HUES6 (cell line): ENCODE measurements around the gene CCDC127.

Source experiments
- H3K27ac ChIP-seq: 2 replicates; pipeline ENCODE4 v1.7.0; 2013; ENCODE audit warnings: low read depth, mild to moderate bottlenecking, low read length, inconsistent platforms
- H3K27me3 ChIP-seq: 2 replicates; pipeline ENCODE4 v1.6.1; 2013; ENCODE audit warnings: low read length; ENCODE audit not compliant: control insufficient read depth, insufficient read depth
- H3K36me3 ChIP-seq: 2 replicates; pipeline ENCODE4 v1.6.1; 2013; ENCODE audit warnings: low read length; ENCODE audit not compliant: control insufficient read depth, insufficient read depth
- H3K4me1 ChIP-seq: 2 replicates; pipeline ENCODE4 v1.6.1; 2013; ENCODE audit warnings: low read length; ENCODE audit not compliant: control insufficient read depth, insufficient read depth
- H3K4me3 ChIP-seq: 2 replicates; pipeline ENCODE4 v1.5.1; 2013; ENCODE audit warnings: low read depth, low read length
- H3K9ac ChIP-seq: one replicate; pipeline ENCODE4 v1.6.1; 2013; ENCODE audit warnings: mild to moderate bottlenecking, low read length
- H3K9me3 ChIP-seq: 2 replicates; pipeline ENCODE4 v1.6.1; 2013; ENCODE audit warnings: low read depth, low read length; ENCODE audit not compliant: control insufficient read depth, insufficient read depth

The CCDC127 gene

DNA sequence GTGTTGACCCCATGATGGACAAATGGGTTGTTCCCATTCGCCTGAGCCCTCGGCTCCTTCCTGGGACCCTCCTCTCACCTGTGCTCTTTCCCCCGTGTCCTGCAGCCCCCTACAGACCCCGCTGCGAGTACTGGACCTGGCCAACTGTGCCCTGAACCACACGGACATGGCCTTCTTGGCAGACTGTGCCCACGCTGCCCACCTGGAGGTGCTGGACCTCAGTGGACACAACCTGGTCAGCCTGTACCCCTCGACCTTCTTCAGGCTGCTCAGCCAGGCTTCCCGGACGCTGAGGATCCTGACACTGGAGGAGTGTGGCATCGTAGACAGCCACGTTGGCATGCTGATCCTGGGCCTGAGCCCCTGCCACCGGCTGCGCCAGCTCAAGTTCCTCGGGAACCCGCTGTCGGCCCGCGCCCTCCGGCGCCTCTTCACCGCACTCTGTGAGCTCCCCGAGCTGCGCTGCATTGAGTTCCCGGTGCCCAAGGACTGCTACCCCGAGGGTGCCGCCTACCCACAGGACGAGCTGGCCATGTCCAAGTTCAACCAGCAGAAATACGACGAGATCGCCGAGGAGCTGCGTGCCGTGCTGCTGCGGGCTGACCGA, 23.2 kb downstream of the CCDC127 start:
- no peaks in the 10 kb centered on the region for H3K27me3 ChIP-seq
- no peaks in the 10 kb centered on the region for H3K4me1 ChIP-seq
- no peak overlapping the region for H3K27ac ChIP-seq
- H3K9me3 ChIP-seq: no peaks in the 10 kb centered on the region
- H3K36me3 ChIP-seq: no peaks in the 10 kb centered on the region
- H3K4me3 ChIP-seq: no peak overlapping the region
- H3K9ac ChIP-seq: no peak overlapping the region

DNA sequence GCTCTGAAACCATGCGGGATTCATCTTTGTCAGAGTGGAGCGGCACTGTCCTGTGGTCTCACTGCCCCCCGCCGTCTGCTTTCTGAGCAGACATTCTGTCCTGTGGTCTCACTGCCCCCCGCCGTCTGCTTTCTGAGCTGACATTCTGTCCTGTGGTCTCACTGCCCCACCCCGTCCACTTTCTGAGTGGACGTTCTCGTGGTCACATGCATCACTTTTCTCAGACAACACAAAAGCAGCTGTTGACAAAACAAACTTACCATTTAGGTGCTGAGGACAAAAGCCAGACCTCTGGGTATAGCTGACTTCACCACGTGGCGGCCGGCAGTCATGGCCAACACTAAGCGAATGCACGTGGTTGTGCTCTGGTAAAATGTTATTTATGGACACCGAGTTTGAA, 23.9 kb downstream of the CCDC127 start:
- no peaks in the 10 kb centered on the region for H3K4me1 ChIP-seq
- no peaks in the 10 kb centered on the region for H3K27me3 ChIP-seq
- H3K9me3 ChIP-seq: no peaks in the 10 kb centered on the region
- H3K9ac ChIP-seq: no peak overlapping the region
- H3K4me3 ChIP-seq: no peak overlapping the region
- H3K27ac ChIP-seq: no peak overlapping the region
- H3K36me3 ChIP-seq: no peaks in the 10 kb centered on the region

DNA sequence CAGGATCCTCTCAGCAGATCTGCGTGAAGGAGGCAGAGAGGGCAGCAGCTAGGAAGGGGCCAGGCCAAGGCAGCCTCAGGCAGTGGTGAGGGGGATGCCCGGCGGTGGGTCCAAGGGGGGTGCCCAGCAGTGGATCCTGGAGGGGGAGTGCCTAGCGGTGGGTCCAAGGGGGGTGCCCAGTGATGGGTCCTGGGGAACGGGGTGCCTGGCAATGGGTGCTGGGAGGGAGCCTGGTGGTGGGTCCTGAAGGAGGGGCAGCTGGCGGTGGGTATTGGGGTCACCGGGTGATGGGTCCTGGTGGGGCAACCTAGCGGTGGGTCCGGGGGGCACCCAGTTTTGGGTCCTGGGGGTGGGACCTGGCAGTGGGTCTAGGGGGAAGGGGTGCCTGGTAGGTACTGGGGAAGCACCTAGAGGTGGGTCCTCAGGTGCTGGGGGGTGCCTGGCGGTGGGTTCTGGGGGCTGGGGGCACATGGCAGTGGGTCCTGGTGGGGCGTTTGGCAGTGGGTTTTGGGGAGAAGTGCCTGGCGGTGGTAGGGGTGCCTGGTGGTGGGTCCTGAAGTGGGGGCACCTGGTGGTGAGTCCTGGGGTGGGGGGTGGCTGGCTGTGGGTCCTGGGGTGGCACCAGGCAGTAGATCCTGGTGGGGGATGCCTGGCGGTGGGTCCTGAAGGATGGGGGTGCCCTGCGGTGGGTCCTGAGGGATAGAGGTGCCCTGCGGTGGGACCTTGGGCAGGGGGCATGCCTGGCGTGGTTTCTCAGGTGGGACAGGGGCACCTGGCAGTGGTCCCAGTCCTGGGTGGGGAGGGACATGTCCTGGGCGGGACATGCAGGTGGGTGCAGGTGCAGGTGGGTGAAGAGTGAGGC, 24.8 kb downstream of the CCDC127 start:
- H3K4me1 ChIP-seq: peaks cover 6% of the 10 kb centered on the region
- no peak overlapping the region for H3K9ac ChIP-seq
- H3K27ac ChIP-seq: no peak overlapping the region
- no peaks in the 10 kb centered on the region for H3K27me3 ChIP-seq
- no peaks in the 10 kb centered on the region for H3K36me3 ChIP-seq
- H3K4me3 ChIP-seq: no peak overlapping the region
- no peaks in the 10 kb centered on the region for H3K9me3 ChIP-seq

DNA sequence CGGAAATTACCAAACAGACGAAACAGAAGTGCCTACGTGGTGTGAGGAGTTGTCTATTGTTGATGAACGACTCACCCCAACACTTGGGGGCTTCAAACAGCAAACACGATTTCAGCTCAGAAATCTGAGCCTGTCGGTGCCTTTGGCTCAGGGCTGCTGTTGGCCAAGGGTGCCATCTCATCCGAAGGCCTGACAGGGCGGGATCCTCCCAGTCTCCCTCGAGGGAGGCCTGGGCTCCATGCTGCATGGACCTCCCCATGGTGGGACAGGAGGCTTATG, 25.3 kb downstream of the CCDC127 start:
- H3K27me3 ChIP-seq: no peaks in the 10 kb centered on the region
- H3K27ac ChIP-seq: no peak overlapping the region
- peaks cover 9% of the 10 kb centered on the region for H3K4me1 ChIP-seq
- no peaks in the 10 kb centered on the region for H3K9me3 ChIP-seq
- no peak overlapping the region for H3K9ac ChIP-seq
- H3K4me3 ChIP-seq: no peak overlapping the region
- H3K36me3 ChIP-seq: no peaks in the 10 kb centered on the region

DNA sequence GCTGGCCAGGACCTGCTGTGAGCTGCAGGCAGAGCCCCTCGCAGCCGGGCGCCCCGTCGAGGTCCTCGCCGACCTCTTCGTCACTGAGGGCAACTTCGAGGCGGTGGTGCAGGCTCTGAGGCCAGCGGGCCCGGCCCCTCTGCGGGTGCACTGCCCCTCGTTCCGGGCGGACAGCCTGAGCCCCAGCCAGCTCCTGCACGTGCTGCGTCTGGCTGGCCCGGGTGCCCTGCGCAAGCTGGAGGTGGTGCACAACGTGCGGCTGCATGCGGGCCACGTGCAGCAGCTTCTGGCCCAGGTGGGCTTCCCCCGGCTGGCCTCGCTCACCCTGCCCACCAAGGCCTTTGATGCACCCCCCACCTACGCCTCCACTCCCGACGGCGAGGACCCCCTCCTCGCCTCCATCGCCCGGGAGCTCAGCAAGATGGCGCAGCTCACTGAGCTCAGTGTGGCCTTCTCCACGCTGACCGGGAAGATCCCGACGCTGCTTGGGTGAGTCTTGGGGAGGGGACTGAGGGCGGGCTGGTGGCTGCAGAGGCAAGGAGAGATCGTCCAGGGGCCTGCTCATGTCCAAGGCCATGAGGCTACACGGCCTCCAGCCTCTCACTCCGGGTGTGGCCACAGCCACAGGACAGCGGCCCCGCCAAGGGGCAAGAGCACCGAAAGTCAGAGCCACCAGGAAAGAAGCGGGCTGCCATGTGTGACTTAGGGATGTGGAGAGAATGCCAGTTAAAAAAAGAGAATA, 25.8 kb downstream of the CCDC127 start:
- H3K9me3 ChIP-seq: no peaks in the 10 kb centered on the region
- no peak overlapping the region for H3K4me3 ChIP-seq
- H3K36me3 ChIP-seq: no peaks in the 10 kb centered on the region
- H3K9ac ChIP-seq: no peak overlapping the region
- peaks cover 12% of the 10 kb centered on the region for H3K4me1 ChIP-seq
- no peak overlapping the region for H3K27ac ChIP-seq
- H3K27me3 ChIP-seq: no peaks in the 10 kb centered on the region

DNA sequence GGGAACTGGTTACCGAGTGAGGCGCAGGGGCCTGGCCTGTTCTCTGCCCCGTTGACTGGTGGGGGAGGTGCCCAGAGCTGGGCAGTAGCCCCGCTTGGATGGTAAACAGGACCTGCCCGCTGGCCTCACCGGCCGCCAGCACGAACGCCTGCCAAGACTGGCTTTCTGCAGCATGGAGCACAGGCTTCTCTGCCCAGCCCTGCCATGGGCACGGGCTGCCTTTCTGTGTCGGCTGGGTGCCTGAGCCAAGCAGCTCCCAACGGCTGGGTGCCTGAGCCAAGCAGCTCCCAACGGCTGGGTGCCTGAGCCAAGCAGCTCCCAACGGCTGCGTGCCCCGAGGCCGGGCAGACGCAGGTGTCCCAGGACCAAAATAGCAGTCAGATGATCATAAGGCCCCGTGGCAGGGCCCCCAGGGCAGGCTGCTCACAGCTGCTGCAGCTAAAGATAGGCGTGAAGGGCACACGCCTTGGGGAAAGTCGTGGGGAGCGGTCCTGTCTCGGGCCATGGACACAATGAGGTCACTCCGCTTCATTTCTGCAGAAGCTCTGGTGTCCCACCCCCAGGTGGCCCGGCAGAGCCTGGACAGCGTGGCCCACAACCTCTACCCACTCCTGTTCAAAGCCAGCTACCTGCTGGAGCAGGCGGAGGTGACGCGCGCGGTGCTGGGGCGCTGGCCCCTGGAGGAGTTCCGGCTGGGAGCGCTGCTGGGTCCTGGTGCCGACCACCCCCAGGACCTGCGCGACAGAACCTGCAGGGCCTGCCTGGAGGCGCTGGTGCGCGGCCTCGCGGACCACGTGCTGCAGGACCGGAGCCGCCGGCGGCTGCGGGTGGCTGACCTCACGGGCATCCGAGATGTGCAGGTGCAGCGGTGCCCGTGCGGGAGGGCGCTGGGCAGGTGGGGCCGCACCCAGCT, 26.7 kb downstream of the CCDC127 start, which contains the start of gene LRRC14B:
Gene LRRC14B, plus strand, starts transcription at position 460 of the 913 bp plus-strand sequence. Its CDS starts 44 bp downstream, at position 504.
- Histone ChIP-seq H3K36me3 (no peaks in the 10 kb centered on the region), H3K9me3 (no peaks in the 10 kb centered on the region), H3K27me3 (no peaks in the 10 kb centered on the region), H3K9ac (no peak within 1 kb of the TSS), H3K4me1 (peaks cover 12% of the 10 kb centered on the region), H3K4me3 (no peak within 1 kb of the TSS), H3K27ac (no peak within 1 kb of the TSS)

DNA sequence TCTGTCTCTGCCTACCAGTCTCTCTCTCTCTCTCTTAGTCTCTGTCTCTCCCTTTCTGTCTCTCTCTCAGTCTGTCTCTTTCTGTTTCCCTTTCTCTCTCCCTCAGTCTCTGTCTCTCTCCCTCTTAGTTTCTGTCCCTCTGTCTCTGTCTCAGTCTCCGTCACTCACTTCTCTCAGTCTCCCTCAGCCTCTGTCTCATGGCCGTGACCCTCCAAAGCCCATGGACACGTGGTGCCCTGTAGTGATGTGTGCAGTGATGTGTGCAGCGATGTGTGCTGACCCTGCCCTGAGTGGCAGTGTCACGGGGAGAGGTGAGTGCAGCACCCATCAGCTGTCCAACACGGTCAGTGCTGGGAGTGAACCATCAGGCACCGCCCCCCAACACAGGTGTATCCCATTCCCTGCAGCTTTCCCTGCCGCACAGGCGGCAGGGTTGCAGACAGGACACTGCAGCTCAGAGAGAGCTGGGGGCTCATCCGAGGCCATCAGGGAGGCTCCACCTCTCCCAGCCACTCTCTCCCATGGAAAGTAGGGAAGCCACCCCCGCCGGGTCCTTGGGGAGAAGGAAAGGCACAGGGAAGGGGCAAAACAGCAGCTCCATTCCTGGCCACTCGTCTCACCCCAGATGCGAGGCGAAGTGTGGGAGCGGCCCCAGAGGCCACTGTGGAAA, 27.5 kb downstream of the CCDC127 start:
- H3K27me3 ChIP-seq: no peaks in the 10 kb centered on the region
- no peak overlapping the region for H3K9ac ChIP-seq
- peaks cover 12% of the 10 kb centered on the region for H3K4me1 ChIP-seq
- H3K36me3 ChIP-seq: no peaks in the 10 kb centered on the region
- H3K27ac ChIP-seq: no peak overlapping the region
- no peak overlapping the region for H3K4me3 ChIP-seq
- H3K9me3 ChIP-seq: no peaks in the 10 kb centered on the region

DNA sequence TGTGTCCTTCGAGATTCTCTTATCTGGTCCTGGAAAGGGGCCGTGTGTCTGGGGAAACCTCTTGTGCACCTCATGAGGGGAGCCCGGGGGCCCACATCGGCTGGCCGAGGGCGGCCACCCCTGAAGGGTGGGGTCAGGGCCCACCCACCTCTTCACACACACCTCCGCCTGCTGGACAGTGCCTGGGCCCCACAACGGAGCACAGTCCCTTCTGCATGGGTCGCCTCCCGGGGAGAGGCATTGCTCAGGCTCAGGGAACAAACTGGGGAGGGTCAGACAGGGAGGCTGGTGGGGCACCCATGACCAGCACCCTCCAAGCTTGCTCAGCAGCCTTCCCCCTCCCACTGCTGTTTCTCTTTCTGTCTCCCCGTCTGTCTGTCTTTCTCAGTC, 28.0 kb downstream of the CCDC127 start:
- Histone ChIP-seq H3K27me3 (no peaks in the 10 kb centered on the region), H3K4me3 (no peak overlapping the region), H3K4me1 (peaks cover 12% of the 10 kb centered on the region), H3K9ac (no peak overlapping the region), H3K27ac (no peak overlapping the region), H3K36me3 (no peaks in the 10 kb centered on the region), H3K9me3 (no peaks in the 10 kb centered on the region)

DNA sequence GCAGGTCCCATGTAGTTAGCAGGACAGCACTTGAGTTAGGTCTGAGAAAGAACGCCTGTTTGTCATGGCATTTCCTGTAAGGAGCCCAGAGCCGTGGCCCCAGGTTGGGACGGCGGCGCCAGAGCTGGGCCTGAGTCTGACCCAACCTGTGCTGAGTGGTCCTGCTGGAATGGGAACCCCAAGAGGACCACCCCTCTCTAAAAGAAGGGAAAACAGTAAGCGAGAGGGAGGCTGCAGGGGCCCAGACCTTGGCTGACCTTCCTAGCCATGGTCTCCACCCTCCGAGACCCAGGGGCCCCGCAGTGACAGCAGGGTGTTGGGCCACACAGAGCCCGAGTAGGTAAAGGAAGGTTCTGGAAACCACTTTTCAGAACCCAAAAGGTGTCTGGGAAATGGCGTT, 28.5 kb downstream of the CCDC127 start:
- Histone ChIP-seq H3K9me3 (no peaks in the 10 kb centered on the region), H3K4me3 (no peak overlapping the region), H3K4me1 (peaks cover 12% of the 10 kb centered on the region), H3K27ac (no peak overlapping the region), H3K9ac (no peak overlapping the region), H3K36me3 (no peaks in the 10 kb centered on the region), H3K27me3 (no peaks in the 10 kb centered on the region)
